PFSK-1 (cell line): Measurements from ENCODE around the gene NCR2.

Experiments
- FOXP2 ChIP-seq: optimal IDR thresholded peaks from 2 replicates; pipeline ENCODE3; 2011; ENCODE audit warnings: borderline replicate concordance, control low read depth, inconsistent platforms; ENCODE audit not compliant: insufficient read depth; ENCODE audit errors: extremely low read length, extremely low read depth
- POLR2AphosphoS5 ChIP-seq: IDR thresholded peaks from 2 replicates; pipeline ENCODE4 v1.6.1; 2012; ENCODE audit warnings: low read depth, mild to moderate bottlenecking, control low read depth, low read length, moderate library complexity
- REST ChIP-seq, 2 experiments: IDR thresholded peaks; 2 replicates each; pipeline versions ENCODE4 v1.6.1 to v1.8.0; 2011 to 2012; ENCODE audit warnings: low read depth in 2 of 2, low read length in 2 of 2, control low read depth in 1 of 2, inconsistent platforms in 1 of 2, mild to moderate bottlenecking in 1 of 2, moderate library complexity in 1 of 2; ENCODE audit not compliant: insufficient read depth in 1 of 2
- SIN3A ChIP-seq: IDR thresholded peaks from 2 replicates; pipeline ENCODE4 v1.6.1; 2012; ENCODE audit warnings: mild to moderate bottlenecking, low read length, moderate library complexity, borderline replicate concordance; ENCODE audit not compliant: insufficient read depth
- TAF1 ChIP-seq: IDR thresholded peaks from 2 replicates; pipeline ENCODE4 v1.6.1; 2012; ENCODE audit warnings: low read length, control low read depth, borderline replicate concordance; ENCODE audit not compliant: insufficient read depth

The NCR2 gene

GRCh38 chr6:41346441-41346840, 11.0 kb downstream of the NCR2 start:
- no peak for TF ChIP-seq TAF1
- no peak for TF ChIP-seq REST (IDR thresholded peaks at IDR 0.05; ENCODE audit: insufficient read depth in 1 of 2, low read depth in 2 of 2, low read length in 2 of 2)
- TF ChIP-seq SIN3A = no peak
- TF ChIP-seq FOXP2 = no peak
- no peak for TF ChIP-seq POLR2AphosphoS5

- TF ChIP-seq TAF1 (no peak), REST (IDR thresholded peaks at IDR 0.05; ENCODE audit: insufficient read depth in 1 of 2, low read depth in 2 of 2, low read length in 2 of 2) (no peak), SIN3A (no peak), FOXP2 (no peak), POLR2AphosphoS5 (no peak)
Measured at GRCh38 chr6:41347378-41348050, 12.1 kb downstream of the NCR2 start.

GRCh38 chr6:41348934-41349333, 13.5 kb downstream of the NCR2 start:
- TF ChIP-seq REST (IDR thresholded peaks at IDR 0.05; ENCODE audit: insufficient read depth in 1 of 2, low read depth in 2 of 2, low read length in 2 of 2) (no peak), FOXP2 (no peak), TAF1 (no peak), SIN3A (no peak), POLR2AphosphoS5 (no peak)

GRCh38 chr6:41352396-41352795, 17.0 kb downstream of the NCR2 start:
- TF ChIP-seq REST (IDR thresholded peaks at IDR 0.05; ENCODE audit: insufficient read depth in 1 of 2, low read depth in 2 of 2, low read length in 2 of 2) (no peak), POLR2AphosphoS5 (no peak), FOXP2 (no peak), TAF1 (no peak), SIN3A (no peak)

- TF ChIP-seq FOXP2 (no peak), SIN3A (no peak), TAF1 (no peak), POLR2AphosphoS5 (no peak), REST (IDR thresholded peaks at IDR 0.05; ENCODE audit: insufficient read depth in 1 of 2, low read depth in 2 of 2, low read length in 2 of 2) (no peak)
Measured at GRCh38 chr6:41352907-41353306, 17.5 kb downstream of the NCR2 start.
